Erythroblast (primary cell): ENCODE results near the gene NTM.
A peak's percentile ranks its signal among the peaks of the same experiment; 100 is the strongest.

Experiments used
- DNase-seq, 2 experiments: peaks; one replicate each; lab custom pipeline; 2025; lab: John Stamatoyannopoulos, UW
- GATA1 ChIP-seq: IDR thresholded peaks from 2 replicates; pipeline ENCODE4 v1.6.1; 2011; ENCODE audit warnings: low read depth, mild to moderate bottlenecking, control low read depth, low read length, moderate library complexity
- POLR2A ChIP-seq: IDR thresholded peaks from 2 replicates; pipeline ENCODE4 v1.6.1; 2011; ENCODE audit warnings: mild to moderate bottlenecking, low read length

Gene NTM

DNA sequence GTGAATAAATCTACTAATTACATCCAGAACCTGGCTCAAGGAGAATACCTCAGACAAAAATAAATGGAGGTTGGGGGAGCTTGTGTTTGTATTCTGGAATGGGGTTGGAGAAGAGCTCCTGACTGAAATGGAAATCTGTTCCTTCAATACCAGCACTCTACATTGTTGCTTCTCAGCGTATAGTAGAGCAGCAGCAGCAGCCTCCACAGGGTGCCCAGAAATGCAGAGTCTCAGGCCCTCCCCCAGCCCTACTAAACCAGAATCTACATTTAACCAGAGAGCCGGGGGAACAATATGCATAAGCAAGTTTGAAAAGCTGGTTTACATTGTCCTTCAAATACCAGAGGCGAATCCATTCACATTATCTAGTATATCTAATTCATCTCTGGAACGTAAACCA is 474.8 kb downstream of the NTM start:
- TF ChIP-seq GATA1 (no peak), POLR2A (no peak)

DNA sequence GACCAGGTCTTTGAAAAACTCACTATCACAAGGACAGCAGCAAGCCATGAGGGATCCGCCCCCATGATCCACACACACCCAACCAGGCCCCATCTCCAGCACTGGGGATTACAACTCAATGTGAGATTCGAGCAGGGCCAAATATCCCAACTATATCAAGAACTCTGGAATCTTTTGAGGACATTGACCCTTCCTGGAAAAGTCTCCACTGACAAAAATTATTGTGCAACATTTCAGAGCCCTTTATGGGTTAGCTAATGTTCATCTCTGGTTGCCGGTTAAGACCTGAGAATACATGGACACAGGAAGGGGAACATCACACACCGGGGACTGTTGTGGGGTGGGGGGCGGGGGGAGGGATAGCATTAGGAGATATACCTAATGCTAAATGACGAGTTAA is 479.1 kb downstream of the NTM start:
- TF ChIP-seq GATA1 (no peak), POLR2A (no peak)
- no peak for DNase-seq

More for the DNA sequence above, 474.8 kb downstream of the NTM start:
- no peak for DNase-seq

DNA sequence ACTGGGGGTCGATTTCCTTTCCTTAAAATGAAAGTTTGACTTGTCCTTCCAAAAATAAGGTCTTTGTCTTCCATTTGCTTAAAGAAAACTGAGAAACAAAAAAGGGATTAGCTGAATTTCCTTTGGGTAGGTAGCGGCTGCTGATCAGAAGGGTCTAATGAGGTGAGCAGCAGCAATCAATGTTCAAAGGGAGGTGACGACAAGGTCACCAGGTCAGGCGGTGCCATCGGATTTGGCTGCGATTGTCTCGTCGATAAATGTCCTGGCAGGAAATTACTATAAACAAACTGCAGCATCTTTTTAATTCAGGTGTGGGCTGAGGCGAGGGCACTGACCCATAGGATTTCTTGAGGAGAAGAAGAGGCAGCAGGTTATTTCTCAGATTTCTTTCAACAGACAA is 480.1 kb downstream of the NTM start:
- TF ChIP-seq POLR2A (no peak), GATA1 (no peak)
- no peak for DNase-seq

DNA sequence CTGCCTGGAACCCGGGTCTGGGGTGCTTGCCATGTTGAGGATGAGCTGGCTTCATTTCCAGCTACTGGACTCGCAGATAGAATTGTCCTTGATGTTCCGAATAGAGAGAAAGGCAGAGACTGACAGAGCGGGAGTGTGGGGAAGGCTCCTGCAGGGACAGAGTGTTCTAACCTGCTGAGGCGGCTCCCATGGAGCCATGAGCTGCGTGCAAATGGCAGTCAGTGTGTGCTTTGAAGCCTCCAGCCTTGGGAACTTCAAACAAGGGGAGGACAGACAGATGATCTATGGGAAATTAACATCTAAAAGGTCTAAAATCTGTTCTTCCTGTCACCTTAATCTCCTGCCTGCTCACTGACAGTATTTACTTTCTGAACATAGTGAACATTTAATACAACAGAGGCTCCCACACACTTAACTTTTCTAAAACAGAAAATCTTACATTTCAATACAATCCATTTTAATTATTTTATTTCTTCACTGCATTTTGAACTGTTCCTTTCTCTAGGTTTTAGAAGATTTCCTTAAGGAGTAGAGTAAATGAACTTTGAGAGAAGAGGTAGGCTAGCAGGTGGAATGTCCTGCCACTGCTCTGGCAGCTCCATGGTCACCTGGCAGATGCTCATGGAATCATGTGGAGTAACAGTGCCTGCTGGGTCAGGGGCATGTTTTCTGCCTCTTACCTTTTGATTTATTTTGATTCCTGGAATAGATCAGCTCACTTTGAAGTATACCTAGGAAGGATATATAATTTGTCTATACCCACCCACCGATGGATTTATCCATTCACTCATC is 481.7 kb downstream of the NTM start:
- no peak for DNase-seq
- TF ChIP-seq GATA1, result no peak
- TF ChIP-seq POLR2A, result no peak

DNA sequence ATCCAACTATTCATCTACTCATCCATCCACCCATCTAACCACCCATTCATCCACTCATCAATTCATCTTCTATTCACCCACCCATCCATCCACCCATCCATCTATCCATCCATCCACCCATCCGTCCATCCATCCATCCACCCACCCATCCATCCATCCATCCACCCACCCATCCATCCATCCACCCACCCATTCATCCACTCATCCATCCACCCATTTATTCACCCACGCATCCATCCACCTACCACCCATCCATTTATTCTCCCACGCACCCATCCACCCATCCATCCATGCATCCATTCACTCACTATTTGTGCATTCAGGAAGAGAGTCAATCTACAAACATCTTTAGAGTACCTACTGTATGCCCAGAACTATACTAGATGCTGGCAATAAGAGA is 482.3 kb downstream of the NTM start:
- TF ChIP-seq POLR2A (no peak), GATA1 (no peak)
- DNase-seq, result no peak

DNA sequence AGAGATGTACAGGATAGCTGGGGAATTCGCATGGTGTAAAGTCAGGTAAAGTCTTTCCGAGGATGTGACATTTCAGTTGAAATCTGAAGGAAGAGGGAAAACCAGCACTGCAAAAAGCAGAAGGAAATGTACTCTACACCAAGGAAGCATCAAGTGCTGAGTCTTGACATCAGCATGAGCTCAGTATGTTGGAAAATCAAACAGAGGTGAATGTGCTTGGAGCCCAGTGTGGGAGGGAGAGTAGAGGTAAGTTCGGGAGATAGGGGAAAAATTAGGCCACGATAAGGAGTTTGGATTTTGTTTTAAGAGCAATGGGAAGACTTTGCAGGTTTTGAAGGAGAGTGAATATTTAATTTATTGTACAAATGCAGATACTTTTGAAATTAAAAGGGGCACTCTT is 484.0 kb downstream of the NTM start:
- DNase-seq, result no peak
- TF ChIP-seq POLR2A (no peak), GATA1 (no peak)

DNA sequence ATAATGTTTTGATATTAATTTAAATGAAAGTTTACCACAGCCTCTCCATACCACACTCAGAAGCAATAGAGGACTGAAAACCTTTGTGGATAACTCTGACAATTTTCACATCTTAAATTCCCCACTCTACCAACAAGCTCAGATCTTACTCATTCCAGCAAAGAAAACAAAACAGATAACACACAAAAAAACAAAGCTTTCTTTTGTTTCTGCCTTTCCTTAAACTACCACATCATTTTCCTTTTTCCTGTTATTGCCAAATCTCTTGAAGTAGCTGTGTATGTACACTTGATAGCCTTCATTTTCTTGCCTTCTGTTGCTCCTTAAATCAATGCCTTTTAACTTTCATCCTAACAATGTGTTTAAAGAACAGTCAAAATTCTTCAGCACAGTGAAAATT is 484.9 kb downstream of the NTM start:
- no peak for TF ChIP-seq GATA1
- no peak for TF ChIP-seq POLR2A

DNA sequence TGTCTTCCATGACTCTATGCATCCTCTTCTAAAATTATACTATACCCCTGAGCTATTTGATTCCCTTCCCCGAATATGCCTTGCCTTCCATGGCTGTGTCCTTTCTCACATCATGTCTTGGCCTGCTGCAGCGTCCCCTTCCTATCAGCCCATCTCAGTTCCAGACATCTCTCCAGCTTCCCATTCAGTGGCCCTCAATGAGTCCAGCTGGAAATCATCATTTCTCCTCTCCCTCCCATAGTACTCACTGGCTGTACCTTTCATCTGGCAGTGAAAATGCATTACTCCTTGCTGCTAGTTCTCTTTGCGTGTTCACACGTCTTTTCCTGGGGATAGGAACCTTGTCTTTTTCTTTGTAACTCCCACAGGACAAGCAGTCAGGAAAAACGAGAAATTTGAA is 486.8 kb downstream of the NTM start:
- no peak for TF ChIP-seq GATA1
- TF ChIP-seq POLR2A, result no peak
- no peak for DNase-seq

More for the DNA sequence above, 484.9 kb downstream of the NTM start:
- DNase-seq, result no peak

DNA sequence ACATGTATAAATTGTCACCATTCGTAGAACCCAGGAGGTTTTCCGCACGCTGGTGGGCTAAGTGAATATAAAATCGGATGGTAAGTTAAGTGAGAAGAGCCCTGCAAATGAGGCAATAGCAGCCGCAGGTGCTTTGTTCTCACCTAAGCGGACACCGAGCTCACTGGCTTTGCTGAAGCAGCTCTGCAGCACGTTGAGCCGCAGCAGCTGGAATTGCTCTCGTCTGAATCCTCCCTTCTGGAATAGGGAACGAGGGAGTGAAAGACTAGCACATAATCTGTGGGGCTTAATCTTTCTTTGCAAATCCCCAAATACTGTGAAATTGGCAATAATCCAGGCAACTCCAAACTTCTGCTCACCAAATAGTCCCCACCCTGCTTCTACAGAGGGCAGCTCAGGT is 488.1 kb downstream of the NTM start:
- no peak for DNase-seq
- TF ChIP-seq POLR2A (no peak), GATA1 (no peak)

DNA sequence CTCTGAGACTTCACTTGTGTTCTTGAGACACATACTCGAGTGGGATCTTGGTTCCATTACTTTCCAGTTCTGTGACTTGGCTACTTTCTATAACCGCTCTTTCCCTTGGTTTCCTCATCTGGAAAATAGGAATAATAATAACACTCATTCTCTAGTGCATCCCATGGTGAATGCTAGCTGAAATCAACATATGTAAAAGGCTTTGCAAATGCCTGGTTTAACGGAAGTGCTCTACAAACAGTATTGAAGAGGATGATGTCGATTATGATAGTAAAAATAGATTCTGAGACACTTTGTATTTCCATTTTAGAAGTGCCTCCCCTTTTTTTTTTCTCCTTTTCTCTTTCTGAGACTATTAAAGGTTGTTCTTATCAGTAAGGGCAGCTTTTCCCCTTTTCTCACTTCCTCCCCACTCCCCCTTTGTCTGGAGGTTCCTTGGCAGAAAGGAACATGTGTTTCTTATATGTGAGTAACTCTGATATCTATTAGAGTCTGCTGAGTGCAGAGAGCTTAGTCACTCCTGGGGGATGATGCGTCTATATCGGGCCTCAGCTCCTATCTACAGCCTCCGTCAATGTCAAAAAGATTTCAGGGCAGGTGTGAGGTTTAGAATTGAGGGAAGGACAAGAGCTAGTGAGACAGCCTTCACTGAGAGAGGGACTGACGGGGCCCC is 489.3 kb downstream of the NTM start:
- no peak for DNase-seq
- no peak for TF ChIP-seq POLR2A
- TF ChIP-seq GATA1, result no peak

DNA sequence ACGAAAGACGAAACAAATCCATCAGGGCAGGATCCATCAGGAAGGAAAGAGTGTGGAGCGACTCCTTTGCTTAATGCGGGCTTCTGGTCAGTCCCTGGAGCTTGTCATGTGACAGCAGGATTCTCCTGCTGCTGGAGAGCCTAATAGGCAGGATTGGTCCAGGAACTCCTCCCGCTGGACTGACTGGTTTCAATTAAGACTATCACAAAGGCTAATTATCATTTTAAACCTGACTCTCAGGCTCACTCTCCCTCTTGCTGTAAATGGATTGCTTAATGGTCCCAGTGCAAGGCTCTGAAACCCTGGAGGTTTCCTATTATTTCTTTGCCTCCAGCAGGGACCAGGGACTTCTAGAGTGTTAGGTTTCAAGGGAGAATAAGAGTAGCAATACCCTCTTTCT is 493.8 kb downstream of the NTM start:
- TF ChIP-seq POLR2A, result no peak
- no peak for TF ChIP-seq GATA1

DNA sequence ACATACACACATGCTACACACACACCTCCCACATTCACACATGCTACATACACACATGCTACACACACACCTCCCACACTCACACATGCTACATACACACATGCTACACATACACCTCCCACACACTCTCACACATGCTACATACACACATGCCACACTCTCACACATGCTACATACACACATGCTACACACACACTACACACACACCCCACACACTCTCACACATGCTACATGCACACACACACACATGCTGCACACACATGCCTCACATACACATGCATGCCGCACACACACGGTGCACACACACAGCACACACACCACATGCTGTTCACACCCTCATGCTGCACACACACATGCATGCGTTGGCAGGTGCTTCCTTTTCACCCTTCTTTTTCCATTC is 495.4 kb downstream of the NTM start:
- no peak for DNase-seq
- TF ChIP-seq GATA1, result no peak
- TF ChIP-seq POLR2A, result no peak

More for the DNA sequence above, 493.8 kb downstream of the NTM start:
- DNase-seq, result no peak

DNA sequence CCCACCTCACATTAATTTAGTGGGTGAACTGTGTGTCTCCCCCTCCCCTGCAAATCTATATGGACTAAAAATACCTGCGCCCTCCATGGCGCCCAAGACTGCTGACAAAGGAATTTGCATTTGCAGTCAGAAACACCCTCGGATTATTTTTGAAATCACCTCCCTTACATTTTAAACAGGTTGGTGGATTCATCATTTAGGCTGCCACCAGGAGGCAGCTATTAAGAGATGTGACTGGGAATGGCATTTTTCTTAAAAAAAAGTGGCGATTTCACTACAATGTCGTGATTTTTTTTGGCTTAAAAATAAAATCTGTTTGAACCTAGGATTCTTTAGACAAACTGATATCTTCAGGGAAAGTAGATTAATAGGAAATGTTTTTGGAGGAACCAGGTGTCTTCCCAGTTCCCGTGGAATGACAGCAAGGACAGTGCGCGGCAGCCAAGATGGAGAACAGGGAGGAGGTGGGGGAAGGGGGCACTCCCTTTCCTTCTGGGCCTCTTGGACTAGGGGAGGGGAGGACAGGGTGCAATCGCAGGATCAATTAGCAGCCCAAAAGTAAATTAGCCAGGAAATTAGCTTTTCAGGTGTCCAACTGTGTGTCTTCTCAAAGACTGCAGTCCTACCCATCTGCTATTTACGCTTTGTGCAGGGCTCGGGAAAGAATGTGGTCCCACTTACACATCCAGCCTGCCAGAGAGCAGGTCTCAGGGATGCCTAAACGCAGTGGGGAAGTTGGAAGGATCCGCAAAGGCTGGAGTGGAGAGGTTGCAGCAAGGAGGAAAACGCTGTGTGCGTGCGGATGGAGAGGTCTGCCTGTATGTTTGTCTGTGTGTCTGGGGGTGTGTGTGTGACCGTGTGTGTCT is 496.4 kb downstream of the NTM start:
- TF ChIP-seq POLR2A (no peak), GATA1 (no peak)
- DNase-seq, result no peak

DNA sequence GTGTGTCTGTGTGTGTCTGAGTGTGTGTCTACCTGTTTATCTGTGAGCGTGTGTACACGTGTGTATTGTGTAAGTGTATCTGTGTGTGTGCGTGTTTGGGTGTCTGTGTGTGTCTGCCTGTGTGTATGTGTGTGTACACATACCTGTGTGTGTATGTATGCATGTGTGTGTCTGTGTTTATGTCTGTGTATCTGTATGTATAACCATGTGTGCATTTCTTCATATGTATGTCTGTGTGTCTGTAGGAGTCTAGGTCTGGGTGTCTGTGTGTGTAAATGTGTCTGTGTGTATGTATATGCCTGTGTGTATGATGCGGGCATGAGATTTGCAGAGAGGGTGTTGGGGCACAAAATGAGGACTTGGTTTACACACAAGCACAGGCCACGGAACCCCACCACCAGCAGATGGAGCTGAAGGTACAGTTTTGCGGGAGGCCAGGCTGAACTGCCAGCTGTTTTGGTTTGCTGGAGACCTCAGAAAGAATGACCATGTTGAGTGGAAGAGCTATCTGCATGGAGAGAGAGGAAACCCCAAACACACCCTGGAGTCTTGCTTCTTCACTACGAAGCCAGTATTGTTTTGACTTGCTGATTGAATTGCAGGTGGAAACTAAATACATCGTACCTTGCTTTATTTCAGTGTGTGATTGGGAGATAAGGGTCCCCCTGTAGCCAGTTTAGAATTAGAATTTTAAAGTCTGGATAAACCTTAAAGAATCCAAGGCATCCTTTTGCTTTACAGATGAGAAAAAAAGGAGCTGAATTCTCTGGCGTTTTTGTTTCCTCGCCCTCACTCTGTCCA is 497.2 kb downstream of the NTM start:
- peak; percentile 41 to 53 for DNase-seq

More for the DNA sequence above, 497.2 kb downstream of the NTM start:
- no peak for TF ChIP-seq GATA1
- TF ChIP-seq POLR2A, result no peak
